Right cardiac atrium (tissue), 5 donors: ENCODE measurements around the gene SHC3. TPM values are rescaled to one million over a fixed set of nuclear protein-coding genes. Genes with fewer than 3 reads are reported as not detected.

Experiments
- ATAC-seq, 2 donors: fragments of 200-7000 bp; cut with Tn5 transposase; one replicate each; pipeline versions ENCODE4 v1.8.0 to v1.9.1; 2020; ENCODE audit warnings: moderate library complexity in 2 of 2, mild to moderate bottlenecking in 1 of 2
- DNase-seq, 3 donors: peaks; one replicate each; pipeline ENCODE4 v3.0.0-alpha.2; 2020
- H3K27ac ChIP-seq: one replicate; pipeline ENCODE4 v1.5.1; 2013; ENCODE audit warnings: mild to moderate bottlenecking, low read length, control low read depth, moderate library complexity
- H3K27me3 ChIP-seq: one replicate; pipeline ENCODE4 v1.6.1; 2013; ENCODE audit not compliant: control insufficient read depth, insufficient read depth
- H3K4me1 ChIP-seq: one replicate; pipeline ENCODE4 v1.6.1; 2013; ENCODE audit warnings: low read length; ENCODE audit not compliant: control insufficient read depth, insufficient read depth
- H3K4me3 ChIP-seq: one replicate; pipeline ENCODE4 v1.5.1; 2013; ENCODE audit warnings: low read length, control low read depth
- H3K9me3 ChIP-seq: one replicate; pipeline ENCODE4 v1.6.1; 2013; ENCODE audit warnings: low read length; ENCODE audit not compliant: control insufficient read depth
- WGBS: extraction: QIAGEN DNeasy Blood & Tissue Kit; methylation state at CpG from one replicate; pipeline ENCODE4 v1.1.7; 2013; 5-methylcytosine and 5-hydroxymethylcytosine counted together
- intact Hi-C, 4 donors: fragments of 100-400 bp; cut with DNase I; formaldehyde crosslinking; loops; one replicate each; pipeline versions ENCODE4 v1.11.0 to v1.14.0; 2022 to 2023
- long read RNA-seq, 4 donors: library from polyadenylated mRNA; unstranded; transcript quantifications; one replicate each; pipeline ENCODE4 v2.0.0, GENCODE V29; 2020 to 2021
- polyA plus RNA-seq: library from polyadenylated mRNA; stranded (reverse); fragments of 200-250 nt; gene quantifications from one replicate; pipeline ENCODE4 v1.2.3, GENCODE V29; 2013
- total RNA-seq, 4 donors: library from RNA; stranded (reverse); fragmentation: NEBNext Ultra II Directional; extraction: Animal tissue kit (Norgen Biotek cat#: 25700); gene quantifications; one replicate each; pipeline ENCODE4 v1.2.1, GENCODE V29; 2021
- donor health status: healthy with polysubstance abuse.
- donor health status: DM: no; HTN: yes; CAD: no.
- donor health status: DM: no; HTN: no; CAD: no.
- donor health status: DM: no; HTN: yes; CAD: no; lungs with severe emphysema.
- donor health status: DM: yes; HTN: yes; CAD: no.

SHC3 gene
- total RNA-seq = 1 to 10 TPM in 3 of 4 donors, under 1 TPM in 1; 0.88 to 3.1 (median 1.5) TPM
- polyA plus RNA-seq = 0.29 TPM
- long read RNA-seq, donor 1, full-length matches to known transcripts = 2 of 3 reads
- long read RNA-seq, donor 1, partial matches to known transcripts = 0 of 3 reads
- long read RNA-seq, donor 1, other reads (novel, unspliced or antisense) = 1 of 3 reads
- long read RNA-seq, donor 2, partial matches to known transcripts = 0 of 3 reads
- long read RNA-seq, donor 2, other reads (novel, unspliced or antisense) = 3 of 3 reads
- long read RNA-seq, donor 3, partial matches to known transcripts = 0 of 3 reads
- long read RNA-seq, donor 3, other reads (novel, unspliced or antisense) = 3 of 3 reads
- long read RNA-seq, donor 4 = 0 reads

- H3K27me3 ChIP-seq = no peaks in the 10 kb centered on the region
- peaks cover 4% of the 10 kb centered on the region for H3K4me1 ChIP-seq
- ATAC-seq = no peak
- WGBS = 1% methylated on average over 96 of the region's 96 CpGs
- H3K4me3 ChIP-seq = peak within 1 kb of the TSS; percentile 41
- peak in 2 of 3 donors; percentile 56 to 61 for DNase-seq
- intact Hi-C loops = no loop called here
- peak within 1 kb of the TSS; percentile 44 for H3K27ac ChIP-seq
- H3K9me3 ChIP-seq = no peaks in the 10 kb centered on the region
Observed at GRCh38 chr9:89177944-89178829, at the start of gene SHC3. TSS of gene SHC3 (minus strand) at chr9:89178818. CDS start at chr9:89178460, 358 bp downstream.

DNA sequence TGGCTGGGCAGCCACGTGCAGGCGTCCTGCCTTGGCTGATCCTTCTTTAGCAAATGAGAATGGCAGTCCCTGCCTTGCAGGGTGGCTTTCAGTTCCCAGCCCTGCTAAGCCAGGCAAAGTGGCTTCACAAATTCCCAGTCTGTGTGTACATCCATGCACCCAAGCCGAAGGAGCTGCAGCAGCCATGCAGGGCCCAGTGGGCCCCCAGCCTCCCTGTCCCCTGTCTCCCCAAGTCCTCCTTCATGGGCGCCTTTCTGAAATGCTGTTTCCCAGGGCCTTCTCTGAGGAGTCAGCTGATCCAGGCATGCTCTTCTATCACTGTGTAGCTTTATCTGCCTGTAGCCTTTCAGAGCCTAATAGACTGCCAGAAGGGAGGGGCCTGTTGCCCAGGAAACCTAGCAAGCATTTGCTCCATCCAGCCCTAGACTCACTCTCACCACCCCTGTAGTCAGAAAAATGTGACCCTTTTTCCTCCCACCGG, 47.4 kb upstream of the SHC3 start:
- H3K9me3 ChIP-seq = no peaks in the 10 kb centered on the region
- ATAC-seq = peak; percentile 63 to 78
- H3K27me3 ChIP-seq = no peaks in the 10 kb centered on the region
- no peaks in the 10 kb centered on the region for H3K4me1 ChIP-seq
- H3K27ac ChIP-seq = no peak overlapping the region
- DNase-seq = peak; percentile 44 to 80 (median 71)
- H3K4me3 ChIP-seq = no peak overlapping the region
- intact Hi-C loops = no loop called here
- WGBS = 45% methylated on average over 5 of the region's 5 CpGs

DNA sequence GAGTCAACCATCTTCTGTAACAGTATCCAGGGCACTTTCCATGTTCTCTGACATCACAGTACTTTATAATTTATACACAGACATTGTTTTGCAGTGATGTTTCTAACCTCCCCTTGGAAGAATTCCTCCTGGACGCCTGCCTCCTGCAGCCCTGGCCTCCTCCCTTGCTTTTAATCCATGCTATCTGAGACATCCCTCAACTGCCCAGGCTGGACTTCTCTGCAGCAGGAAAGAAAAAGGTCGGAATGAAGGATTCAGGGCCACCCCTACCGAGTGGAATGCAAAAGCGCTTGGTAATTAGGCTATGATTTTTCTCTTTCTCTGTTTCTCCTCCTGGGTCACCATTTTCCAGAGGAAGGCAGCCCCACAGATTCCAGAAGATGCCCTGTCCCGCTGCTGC, 47.0 kb upstream of the SHC3 start:
- DNase-seq (no peak), ATAC-seq (no peak)
- H3K27me3 ChIP-seq = no peaks in the 10 kb centered on the region
- intact Hi-C loops = no loop called here
- 56% methylated on average over 5 of the region's 5 CpGs for WGBS
- no peak overlapping the region for H3K27ac ChIP-seq
- no peak overlapping the region for H3K4me3 ChIP-seq
- no peaks in the 10 kb centered on the region for H3K4me1 ChIP-seq
- no peaks in the 10 kb centered on the region for H3K9me3 ChIP-seq

GRCh38 chr9:89225036-89225435, 46.4 kb upstream of the SHC3 start:
- DNase-seq = no peak
- no peak for ATAC-seq
- H3K4me3 ChIP-seq = no peak overlapping the region
- no peaks in the 10 kb centered on the region for H3K27me3 ChIP-seq
- H3K9me3 ChIP-seq = no peaks in the 10 kb centered on the region
- intact Hi-C loops = no loop called here
- WGBS = 80% methylated on average over 4 of the region's 4 CpGs
- no peak overlapping the region for H3K27ac ChIP-seq
- H3K4me1 ChIP-seq = no peaks in the 10 kb centered on the region

DNA sequence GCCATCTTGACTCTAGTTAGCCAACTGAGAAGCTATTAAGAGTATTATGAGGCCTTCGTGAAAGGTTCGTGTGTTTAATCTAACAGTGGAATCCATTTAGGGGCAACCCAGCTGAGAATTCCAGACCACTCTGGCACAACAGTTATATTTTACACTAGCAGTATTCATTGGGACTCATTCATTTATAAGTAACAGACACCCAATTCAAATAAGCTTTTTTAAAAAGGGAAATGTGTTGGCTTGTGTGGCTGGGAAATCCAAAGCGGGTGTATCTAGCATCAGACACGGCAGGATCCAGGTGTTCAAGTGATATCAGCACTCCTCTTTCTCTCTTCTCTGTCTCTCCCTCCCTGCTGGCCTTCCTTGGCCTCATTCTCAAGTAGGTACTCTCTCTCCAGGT, 46.0 kb upstream of the SHC3 start:
- Histone ChIP-seq H3K27ac (no peak overlapping the region), H3K4me3 (no peak overlapping the region), H3K27me3 (no peaks in the 10 kb centered on the region), H3K9me3 (no peaks in the 10 kb centered on the region), H3K4me1 (no peaks in the 10 kb centered on the region)
- DNase-seq = no peak
- no peak for ATAC-seq
- intact Hi-C loops = no loop called here
- WGBS = 93% methylated on average over 4 of the region's 4 CpGs

DNA sequence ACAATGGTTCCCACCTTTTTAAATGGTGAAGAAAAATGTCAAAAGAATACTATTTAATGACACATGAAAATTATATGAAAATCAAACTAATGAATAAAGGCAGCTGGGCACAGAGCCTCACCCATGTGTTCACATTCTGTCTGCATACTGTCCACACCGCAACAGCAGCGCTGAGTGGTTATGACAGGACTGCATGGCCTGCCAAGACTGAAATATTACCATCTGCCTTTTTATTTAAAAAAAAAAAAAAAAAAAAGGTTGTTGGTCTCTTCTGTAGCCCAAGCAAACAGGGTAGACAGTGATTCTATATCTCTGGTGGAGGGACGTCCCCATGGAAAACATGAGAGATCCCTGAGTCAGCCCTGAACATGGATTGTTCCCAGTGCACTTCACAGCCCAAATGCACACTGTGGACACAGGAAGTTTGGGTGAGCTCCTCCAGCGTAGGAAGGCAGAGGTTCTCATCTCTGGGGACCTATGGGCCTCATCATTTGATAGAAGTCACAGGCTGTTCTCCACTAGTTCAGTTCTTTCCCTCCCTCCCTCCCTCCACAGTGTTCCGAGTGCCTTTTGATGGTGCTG, 44.9 kb upstream of the SHC3 start:
- DNase-seq (no peak), ATAC-seq (no peak)
- 68% methylated on average over 5 of the region's 5 CpGs for WGBS
- Histone ChIP-seq H3K4me3 (no peak overlapping the region), H3K4me1 (no peaks in the 10 kb centered on the region), H3K27ac (no peak overlapping the region), H3K9me3 (no peaks in the 10 kb centered on the region), H3K27me3 (no peaks in the 10 kb centered on the region)
- intact Hi-C loops = no loop called here

- H3K4me1 ChIP-seq = no peaks in the 10 kb centered on the region
- no peak overlapping the region for H3K27ac ChIP-seq
- WGBS = 84% methylated on average over 5 of the region's 5 CpGs
- no peak for DNase-seq
- no peak for ATAC-seq
- no peaks in the 10 kb centered on the region for H3K9me3 ChIP-seq
- no peak overlapping the region for H3K4me3 ChIP-seq
- H3K27me3 ChIP-seq = no peaks in the 10 kb centered on the region
- intact Hi-C loops = no loop called here
Observed at GRCh38 chr9:89219637-89220036, 41.0 kb upstream of the SHC3 start.

GRCh38 chr9:89218040-89218928, 39.7 kb upstream of the SHC3 start:
- 46% methylated on average over 11 of the region's 11 CpGs for WGBS
- intact Hi-C loops = no loop called here

GRCh38 chr9:89215342-89215741, 36.7 kb upstream of the SHC3 start:
- WGBS = 83% methylated on average over 3 of the region's 3 CpGs
- Histone ChIP-seq H3K4me1 (no peaks in the 10 kb centered on the region), H3K4me3 (no peak overlapping the region), H3K9me3 (no peaks in the 10 kb centered on the region), H3K27ac (no peak overlapping the region), H3K27me3 (no peaks in the 10 kb centered on the region)
- intact Hi-C loops = no loop called here
- ATAC-seq = no peak
- DNase-seq = no peak

More at GRCh38 chr9:89218040-89218928, 39.7 kb upstream of the SHC3 start:
- Histone ChIP-seq H3K9me3 (no peaks in the 10 kb centered on the region), H3K4me1 (no peaks in the 10 kb centered on the region), H3K27me3 (no peaks in the 10 kb centered on the region), H3K27ac (no peak overlapping the region), H3K4me3 (no peak overlapping the region)
- ATAC-seq = no peak
- DNase-seq = no peak

- no peak overlapping the region for H3K4me3 ChIP-seq
- no peak overlapping the region for H3K27ac ChIP-seq
- WGBS = 91% methylated on average over 3 of the region's 3 CpGs
- H3K4me1 ChIP-seq = no peaks in the 10 kb centered on the region
- DNase-seq (no peak), ATAC-seq (no peak)
- H3K9me3 ChIP-seq = no peaks in the 10 kb centered on the region
- no peaks in the 10 kb centered on the region for H3K27me3 ChIP-seq
- intact Hi-C loops = no loop called here
Observed at GRCh38 chr9:89213396-89213880, 34.8 kb upstream of the SHC3 start.
